ENCODE results near the gene TMEM11. TPM values are rescaled to one million over a fixed set of nuclear protein-coding genes. Genes with fewer than 3 reads are reported as not detected.

The TMEM11 gene
- total RNA-seq, 1 donor from 2014 or later, result 39.7 TPM

GRCh38 chr17:21239680-21240368 is 25.9 kb upstream of the TMEM11 start:
- H3K36me3 ChIP-seq, result peaks cover 7% of the 10 kb centered on the region
- H3K27ac ChIP-seq (replicated peaks), result no peak overlapping the region
- peak; percentile 53 for TF ChIP-seq CTCF (IDR thresholded peaks at IDR 0.05; ENCODE audit: borderline replicate concordance)
- intact Hi-C loops (cut with micrococcal nuclease), result no loop called here
- no peak for DNase-seq
- no peaks in the 10 kb centered on the region for H3K9me3 ChIP-seq (replicated peaks)
- peaks cover 28% of the 10 kb centered on the region for H3K4me1 ChIP-seq
- H3K4me3 ChIP-seq, result no peak overlapping the region
- H3K27me3 ChIP-seq (ENCODE audit: low read depth), result no peaks in the 10 kb centered on the region

- intact Hi-C loops (cut with micrococcal nuclease), result no loop called here
- peaks cover 3% of the 10 kb centered on the region for H3K4me1 ChIP-seq
- peaks cover 6% of the 10 kb centered on the region for H3K9me3 ChIP-seq (replicated peaks)
- no peak for DNase-seq
- H3K27me3 ChIP-seq (ENCODE audit: low read depth), result no peaks in the 10 kb centered on the region
- peaks cover 1% of the 10 kb centered on the region for H3K36me3 ChIP-seq
- no peak for TF ChIP-seq CTCF (IDR thresholded peaks at IDR 0.05; ENCODE audit: borderline replicate concordance)
- H3K27ac ChIP-seq (replicated peaks), result no peak overlapping the region
- no peak overlapping the region for H3K4me3 ChIP-seq
Measured at GRCh38 chr17:21235921-21236320, 22.0 kb upstream of the TMEM11 start.

GRCh38 chr17:21233581-21234347 is 19.8 kb upstream of the TMEM11 start:
- intact Hi-C loops (cut with micrococcal nuclease), result no loop called here
- Histone ChIP-seq H3K27ac (replicated peaks) (peak overlapping the region; percentile 27), H3K4me1 (peaks cover 3% of the 10 kb centered on the region), H3K27me3 (ENCODE audit: low read depth) (no peaks in the 10 kb centered on the region), H3K4me3 (no peak overlapping the region), H3K9me3 (replicated peaks) (peaks cover 6% of the 10 kb centered on the region), H3K36me3 (no peaks in the 10 kb centered on the region)
- no peak for TF ChIP-seq CTCF (IDR thresholded peaks at IDR 0.05; ENCODE audit: borderline replicate concordance)
- no peak for DNase-seq

- H3K4me1 ChIP-seq, result peaks cover 3% of the 10 kb centered on the region
- no peak for DNase-seq
- H3K27ac ChIP-seq (replicated peaks), result no peak overlapping the region
- no peak overlapping the region for H3K4me3 ChIP-seq
- no peaks in the 10 kb centered on the region for H3K27me3 ChIP-seq (ENCODE audit: low read depth)
- intact Hi-C loops (cut with micrococcal nuclease), result no loop called here
- H3K36me3 ChIP-seq, result no peaks in the 10 kb centered on the region
- no peak for TF ChIP-seq CTCF (IDR thresholded peaks at IDR 0.05; ENCODE audit: borderline replicate concordance)
- peaks cover 6% of the 10 kb centered on the region for H3K9me3 ChIP-seq (replicated peaks)
Measured at GRCh38 chr17:21232033-21232749, 18.2 kb upstream of the TMEM11 start.

GRCh38 chr17:21231533-21231932 is 17.6 kb upstream of the TMEM11 start:
- intact Hi-C loops (cut with micrococcal nuclease), result no loop called here
- no peak for TF ChIP-seq CTCF (IDR thresholded peaks at IDR 0.05; ENCODE audit: borderline replicate concordance)

More at GRCh38 chr17:21231533-21231932, 17.6 kb upstream of the TMEM11 start:
- no peaks in the 10 kb centered on the region for H3K36me3 ChIP-seq
- DNase-seq, result no peak
- H3K27me3 ChIP-seq (ENCODE audit: low read depth), result no peaks in the 10 kb centered on the region
- no peak overlapping the region for H3K4me3 ChIP-seq
- H3K27ac ChIP-seq (replicated peaks), result no peak overlapping the region
- H3K4me1 ChIP-seq, result peaks cover 3% of the 10 kb centered on the region
- H3K9me3 ChIP-seq (replicated peaks), result peaks cover 6% of the 10 kb centered on the region

All from left ventricle myocardium inferior (tissue), 1 donor.